Metanephros (tissue), 2 donors: Measurements from ENCODE around the gene LZTS2. TPM values are rescaled to one million over a fixed set of nuclear protein-coding genes. Genes with fewer than 3 reads are reported as not detected.

ENCODE experiments used
- small RNA-seq: library from RNA; depleted of rRNA; stranded (forward); fragments of <200 nt; gene quantifications from one replicate; pipeline ENCODE3, GENCODE V24; 2014; ENCODE audit warnings: low replicate concordance
- total RNA-seq: library from RNA; depleted of rRNA; stranded (reverse); fragments of >200 nt; gene quantifications from one replicate; pipeline ENCODE4 v1.2.3, GENCODE V29; 2014

The LZTS2 gene
- 93.3 TPM for total RNA-seq

GRCh38 chr10:100999742-101000126, at the start of gene LZTS2:
TSS of gene LZTS2 (plus strand) at chr10:100999808. CDS start at chr10:101002539, 2,731 bp downstream.

DNA sequence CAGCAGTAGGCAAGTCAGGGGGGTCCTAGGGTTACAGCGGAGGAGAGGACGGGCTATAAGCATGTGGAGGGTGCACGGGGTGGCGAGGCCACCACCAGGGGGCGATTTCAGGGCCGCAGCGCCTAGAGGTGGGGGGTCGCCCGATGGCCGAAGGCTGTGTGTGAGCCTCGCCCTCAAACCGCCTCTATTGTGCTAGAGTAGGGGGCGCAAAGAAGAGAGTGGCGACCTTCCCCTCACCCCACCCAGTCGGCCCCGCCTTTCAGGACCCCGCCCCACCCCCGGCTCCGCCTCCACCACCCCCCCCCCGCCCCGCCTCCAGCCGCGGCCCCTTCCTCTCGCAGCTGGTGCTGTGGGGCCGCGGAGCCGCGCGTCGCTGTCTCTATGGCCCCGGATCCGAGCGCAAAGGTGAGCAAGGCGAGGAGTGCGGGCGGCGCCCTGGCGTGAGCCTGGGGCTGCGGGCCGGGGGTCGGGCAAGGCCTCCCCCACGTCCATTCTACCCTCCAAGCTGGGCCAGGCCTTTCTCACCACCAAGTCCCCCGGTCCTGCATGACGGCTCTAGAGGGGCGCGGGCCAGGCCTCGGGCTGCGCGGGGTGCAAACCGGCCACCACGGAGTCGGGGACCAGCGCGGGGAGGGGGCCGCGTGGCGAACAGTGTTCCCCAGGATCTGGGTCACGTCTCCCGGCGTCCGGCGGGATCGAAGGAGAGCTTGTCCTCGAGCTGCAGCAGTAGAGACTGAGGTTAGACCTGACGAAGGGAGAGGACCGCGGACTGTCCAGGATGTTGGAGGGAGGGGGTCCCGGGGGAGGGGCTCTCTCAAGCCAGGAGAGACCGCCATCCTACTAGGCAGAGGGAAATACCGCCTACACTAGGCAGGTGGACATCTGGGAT, 30.2 kb upstream of the LZTS2 start, which contains the start of gene SEMA4G:
Gene SEMA4G (plus strand): TSS at position 318 of the 889 bp plus-strand sequence. CDS start 3,409 bp downstream, outside the sequence.

GRCh38 chr10:100986952-100987684, 12.5 kb upstream of the LZTS2 start, which contains the start of the genes MRPL43 and TWNK:
TSS of gene MRPL43 (minus strand) at chr10:100987497. CDS start at chr10:100987443, 54 bp downstream.
TSS of gene TWNK (plus strand) at chr10:100987543. CDS start at chr10:100988211, 668 bp downstream.

DNA sequence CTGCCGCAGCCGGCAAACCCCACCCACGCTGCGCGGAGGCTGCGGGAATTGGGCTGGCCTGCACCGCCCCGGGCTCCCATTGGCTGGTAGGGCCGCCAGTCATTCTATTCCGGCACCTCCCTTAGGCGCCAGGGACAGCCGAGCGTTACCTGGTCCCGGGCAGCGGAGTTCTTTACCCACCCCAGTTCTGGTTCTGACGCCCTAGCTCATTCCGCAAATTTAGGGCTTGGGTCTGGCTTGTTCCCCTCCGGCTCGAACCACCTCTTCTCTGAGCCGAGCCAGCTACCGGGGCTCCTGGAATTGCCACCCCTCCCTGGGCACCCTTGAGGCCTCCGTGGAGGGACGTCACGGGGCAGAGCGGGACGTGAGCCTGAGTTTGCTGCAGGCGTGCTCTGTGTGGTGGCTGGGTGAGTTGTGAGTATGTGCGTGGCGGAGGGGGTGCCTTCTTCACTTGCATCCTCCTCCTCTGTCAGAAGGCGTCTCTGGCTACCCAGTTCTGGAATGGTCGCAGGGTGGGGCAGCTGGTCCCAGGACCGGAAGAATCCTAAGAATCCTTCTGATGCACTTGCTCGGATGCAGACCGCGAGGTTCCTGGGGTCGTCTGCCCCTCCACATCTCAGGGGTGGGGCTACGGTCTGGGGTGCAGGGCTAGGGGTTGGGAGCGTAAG, 31.7 kb downstream of the LZTS2 start, which contains the start of the genes PDZD7 and SFXN3:
Gene PDZD7 (minus strand): TSS at position 2 of the 668 bp plus-strand sequence. CDS start 910 bp downstream, outside the sequence.
Gene SFXN3 (plus strand): TSS at position 107 of the 668 bp plus-strand sequence. CDS start 3,461 bp downstream, outside the sequence.

Small RNA genes within 50 kb of the gene (small RNA-seq; reads per million reads assigned to genes)
- gene MIR608 = not detected

Other genes starting within 250 kb of the LZTS2 start
- gene SLF2, start 86.8 kb upstream of the LZTS2 start, total RNA-seq = 49.0 TPM
- 8.5 TPM for gene SEMA4G, start 30.3 kb upstream of the LZTS2 start, total RNA-seq
- gene MRPL43, start 12.3 kb upstream of the LZTS2 start, total RNA-seq = 99.8 TPM
- gene TWNK, start 12.3 kb upstream of the LZTS2 start, total RNA-seq = 9.5 TPM
- 1.6 TPM for gene PDZD7, start 31.3 kb downstream of the LZTS2 start, total RNA-seq
- 29.0 TPM for gene SFXN3, start 31.4 kb downstream of the LZTS2 start, total RNA-seq
- gene KAZALD1, start 62.2 kb downstream of the LZTS2 start, total RNA-seq = 12.7 TPM
- not detected for gene TLX1, start 131.5 kb downstream of the LZTS2 start, total RNA-seq
- 1.5 TPM for gene LBX1, start 229.7 kb downstream of the LZTS2 start, total RNA-seq